ENCODE data around the gene IER5L.

DNA sequence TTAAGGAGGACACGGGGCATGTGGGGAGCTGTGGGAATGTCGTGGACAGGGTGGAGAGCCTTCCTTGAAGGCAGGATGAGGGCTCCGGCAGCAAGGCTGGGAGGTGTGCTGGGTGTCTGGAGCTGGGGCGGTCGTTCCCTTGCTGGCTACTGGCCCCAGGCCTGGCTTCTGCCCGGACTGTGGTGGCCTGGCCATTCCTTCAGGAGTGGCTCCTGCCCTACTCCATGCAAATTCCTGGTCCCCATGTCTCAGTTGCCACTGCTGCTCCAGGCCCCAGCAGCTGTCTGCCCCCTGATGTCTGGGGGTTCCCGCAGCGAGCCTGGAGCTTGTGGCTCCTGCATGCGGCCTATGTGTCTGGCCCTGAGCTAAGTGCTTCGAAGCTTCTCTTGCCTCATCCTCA lies 21.9 kb downstream of the IER5L start:
- TF ChIP-seq, protein P1, sequence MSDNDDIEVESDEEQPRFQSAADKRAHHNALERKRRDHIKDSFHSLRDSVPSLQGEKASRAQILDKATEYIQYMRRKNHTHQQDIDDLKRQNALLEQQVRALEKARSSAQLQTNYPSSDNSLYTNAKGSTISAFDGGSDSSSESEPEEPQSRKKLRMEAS (IDR thresholded peaks at IDR 0.05; ENCODE audit: low read depth, low read length), result no peak
- TF ChIP-seq, protein P2, sequence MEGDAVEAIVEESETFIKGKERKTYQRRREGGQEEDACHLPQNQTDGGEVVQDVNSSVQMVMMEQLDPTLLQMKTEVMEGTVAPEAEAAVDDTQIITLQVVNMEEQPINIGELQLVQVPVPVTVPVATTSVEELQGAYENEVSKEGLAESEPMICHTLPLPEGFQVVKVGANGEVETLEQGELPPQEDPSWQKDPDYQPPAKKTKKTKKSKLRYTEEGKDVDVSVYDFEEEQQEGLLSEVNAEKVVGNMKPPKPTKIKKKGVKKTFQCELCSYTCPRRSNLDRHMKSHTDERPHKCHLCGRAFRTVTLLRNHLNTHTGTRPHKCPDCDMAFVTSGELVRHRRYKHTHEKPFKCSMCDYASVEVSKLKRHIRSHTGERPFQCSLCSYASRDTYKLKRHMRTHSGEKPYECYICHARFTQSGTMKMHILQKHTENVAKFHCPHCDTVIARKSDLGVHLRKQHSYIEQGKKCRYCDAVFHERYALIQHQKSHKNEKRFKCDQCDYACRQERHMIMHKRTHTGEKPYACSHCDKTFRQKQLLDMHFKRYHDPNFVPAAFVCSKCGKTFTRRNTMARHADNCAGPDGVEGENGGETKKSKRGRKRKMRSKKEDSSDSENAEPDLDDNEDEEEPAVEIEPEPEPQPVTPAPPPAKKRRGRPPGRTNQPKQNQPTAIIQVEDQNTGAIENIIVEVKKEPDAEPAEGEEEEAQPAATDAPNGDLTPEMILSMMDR (IDR thresholded peaks at IDR 0.05; ENCODE audit: low read depth, low read length), result no peak
